ENCODE measurements around the gene VWA8. TPM values are rescaled to one million over a fixed set of nuclear protein-coding genes. Genes with fewer than 3 reads are reported as not detected.

The VWA8 gene
- total RNA-seq, 1 donor from 2014 or later: 17.6 TPM

DNA sequence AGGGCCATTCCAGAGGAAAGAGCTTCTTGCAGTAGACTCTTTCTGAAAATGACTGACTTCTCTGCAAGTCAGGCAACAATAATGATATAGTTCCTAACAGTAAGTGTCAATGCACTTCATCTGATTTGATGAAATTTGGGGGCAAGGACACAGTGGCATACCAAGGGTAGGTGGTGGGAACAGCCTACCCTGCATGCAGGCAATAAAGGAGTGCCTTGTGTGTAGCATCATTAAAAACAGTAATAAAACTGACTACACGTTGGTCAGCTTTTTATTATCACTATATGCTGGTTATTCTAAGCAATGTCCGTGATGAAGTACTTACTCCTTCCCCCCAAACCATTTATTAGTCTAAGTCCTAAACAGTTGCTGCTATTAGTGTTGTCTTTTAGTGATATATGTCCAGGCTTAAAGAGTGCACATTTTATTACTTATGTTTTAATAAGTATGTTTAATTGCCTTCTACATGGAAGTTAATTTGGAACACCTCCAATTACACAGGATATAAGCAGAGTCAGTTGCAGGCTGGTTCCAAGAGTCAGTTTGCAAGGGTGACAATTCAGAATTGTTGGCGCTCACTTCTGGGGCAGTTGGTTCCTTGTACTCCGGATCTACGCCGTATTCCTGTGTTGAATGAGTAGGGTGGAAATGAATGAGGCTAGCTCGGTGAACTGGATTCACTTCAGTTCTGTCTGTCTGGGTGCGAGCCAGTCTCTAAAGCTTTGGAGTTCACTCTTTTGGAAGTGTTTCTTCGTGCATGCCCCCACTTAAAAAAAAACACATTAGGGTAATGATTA, 419.6 kb downstream of the VWA8 start:
- intact Hi-C loops (cut with micrococcal nuclease): loop anchor here (2.0 kb wide), 1 partner anchor 77 kb away; no protein-coding TSS in a partner anchor

DNA sequence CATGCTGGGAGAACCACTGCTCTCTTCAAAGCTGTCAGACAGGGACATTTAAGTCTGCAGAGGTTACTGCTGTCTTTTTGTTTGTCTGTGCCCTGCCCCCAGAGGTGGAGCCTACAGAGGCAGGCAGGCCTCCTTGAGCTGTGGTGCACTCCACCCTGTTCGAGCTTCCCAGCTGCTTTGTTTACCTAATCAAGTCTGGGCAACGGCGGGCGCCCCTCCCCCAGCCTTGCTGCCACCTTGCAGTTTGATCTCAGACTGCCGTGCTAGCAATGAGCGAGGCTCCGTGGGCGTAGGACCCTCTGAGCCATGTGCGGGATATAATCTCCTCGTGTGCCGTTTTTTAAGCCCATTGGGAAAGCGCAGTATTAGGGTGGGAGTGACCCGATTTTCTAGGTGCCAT, 420.7 kb downstream of the VWA8 start:
- intact Hi-C loops (cut with micrococcal nuclease): loop anchor here (2.0 kb wide), 1 partner anchor 75 kb away; no protein-coding TSS in a partner anchor

DNA sequence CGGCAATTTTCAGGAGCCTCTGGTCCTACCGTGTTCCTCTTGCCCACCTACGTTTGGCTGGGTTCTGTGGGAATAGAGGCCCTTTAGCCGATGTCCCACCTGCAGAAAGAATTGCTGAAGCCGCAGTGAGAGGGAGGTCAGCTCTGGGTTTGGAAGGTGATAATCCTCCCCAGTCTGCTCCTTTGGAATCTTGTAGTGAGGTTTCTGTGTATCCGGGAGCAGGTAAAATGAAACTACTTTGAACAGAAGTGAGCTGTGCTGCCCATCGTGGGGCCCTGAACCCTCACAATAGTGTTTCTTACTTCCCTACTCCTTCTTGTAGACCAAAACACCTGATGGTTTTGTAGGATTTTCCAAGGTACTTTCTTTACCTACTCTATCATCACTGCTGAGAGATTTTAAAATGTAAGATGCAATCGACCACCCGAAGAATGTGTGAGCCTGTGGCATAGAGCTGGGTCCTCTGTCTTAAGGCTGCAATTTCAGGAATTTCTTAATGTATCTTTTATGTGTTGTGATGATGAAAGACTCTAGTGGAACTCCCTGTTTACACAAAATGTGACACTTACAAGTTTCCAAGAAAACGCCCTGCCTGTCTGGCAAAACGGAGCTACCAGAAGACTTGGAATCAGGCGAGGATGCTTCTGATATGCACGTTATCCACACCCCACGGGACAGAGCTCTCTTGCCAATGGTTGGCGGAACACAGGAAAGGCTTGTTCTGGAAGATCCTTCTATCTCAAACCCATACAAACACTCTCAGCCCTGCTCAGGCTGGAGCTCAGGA, 427.4 kb downstream of the VWA8 start:
- intact Hi-C loops (cut with micrococcal nuclease): no loop called here

DNA sequence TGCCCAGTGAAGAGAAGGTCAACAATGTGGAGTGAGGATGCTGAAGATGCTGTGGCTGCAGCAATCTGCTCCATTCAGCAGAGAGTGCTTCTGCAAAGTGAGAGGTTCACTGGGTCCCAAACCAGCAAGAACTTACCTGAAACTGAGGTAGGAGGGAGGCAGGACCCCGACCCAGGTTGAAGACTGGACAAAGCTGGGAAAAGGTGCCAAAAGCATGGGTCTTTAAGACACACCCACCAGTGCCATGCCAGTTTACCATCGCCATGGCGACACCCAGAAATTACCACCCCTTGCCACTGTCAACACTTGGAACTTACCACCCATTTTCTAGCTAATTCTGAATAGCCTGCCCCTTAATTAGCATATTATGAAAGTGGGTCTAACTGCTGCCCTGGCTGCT, 432.9 kb downstream of the VWA8 start:
- intact Hi-C loops (cut with micrococcal nuclease): no loop called here

DNA sequence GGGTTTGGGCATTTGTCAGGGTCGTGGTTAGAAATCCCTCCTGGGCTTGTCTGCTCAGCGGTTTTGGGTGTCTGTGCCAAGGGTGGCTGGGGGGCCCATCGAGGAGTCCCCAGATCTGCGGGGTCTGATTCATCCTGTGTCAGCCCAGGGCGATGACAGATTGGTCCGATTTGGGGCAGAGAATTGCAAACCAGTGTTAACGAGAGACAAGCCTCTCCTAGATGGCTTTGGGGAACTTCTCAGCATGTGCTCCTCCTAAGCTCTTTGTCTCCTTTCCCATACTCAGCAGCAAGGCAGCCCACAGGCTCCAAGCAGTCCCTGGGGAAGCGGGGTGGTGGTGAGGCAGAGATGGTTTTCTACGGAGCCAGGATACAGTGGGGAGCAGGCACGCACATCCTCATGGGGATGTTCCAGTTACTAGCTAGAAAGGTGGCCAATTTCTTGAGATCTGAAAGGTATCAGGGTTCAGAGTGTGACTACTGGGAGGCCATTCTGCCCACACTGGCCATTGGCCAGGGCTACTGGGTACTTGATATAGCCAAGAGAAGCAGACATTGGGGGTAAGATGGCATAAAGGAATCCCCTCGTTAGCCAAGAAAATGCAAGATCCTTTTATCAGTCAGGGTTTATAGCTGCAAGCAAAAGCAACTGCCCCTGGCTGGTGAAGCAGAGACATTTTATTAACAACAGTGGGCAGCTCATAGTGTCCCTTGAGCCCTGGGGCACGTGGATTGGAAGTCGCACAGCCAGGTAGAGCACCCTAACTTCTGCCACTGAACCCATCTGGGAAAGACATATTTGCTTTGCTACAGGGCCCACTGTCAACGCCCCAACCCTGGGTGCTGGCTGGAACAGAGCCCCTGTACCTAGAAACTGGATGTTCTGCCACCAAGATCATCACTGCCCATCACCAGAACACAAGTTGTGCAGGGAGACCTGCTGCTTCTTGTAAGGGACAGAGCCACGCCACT, 440.0 kb downstream of the VWA8 start:
- intact Hi-C loops (cut with micrococcal nuclease): no loop called here

DNA sequence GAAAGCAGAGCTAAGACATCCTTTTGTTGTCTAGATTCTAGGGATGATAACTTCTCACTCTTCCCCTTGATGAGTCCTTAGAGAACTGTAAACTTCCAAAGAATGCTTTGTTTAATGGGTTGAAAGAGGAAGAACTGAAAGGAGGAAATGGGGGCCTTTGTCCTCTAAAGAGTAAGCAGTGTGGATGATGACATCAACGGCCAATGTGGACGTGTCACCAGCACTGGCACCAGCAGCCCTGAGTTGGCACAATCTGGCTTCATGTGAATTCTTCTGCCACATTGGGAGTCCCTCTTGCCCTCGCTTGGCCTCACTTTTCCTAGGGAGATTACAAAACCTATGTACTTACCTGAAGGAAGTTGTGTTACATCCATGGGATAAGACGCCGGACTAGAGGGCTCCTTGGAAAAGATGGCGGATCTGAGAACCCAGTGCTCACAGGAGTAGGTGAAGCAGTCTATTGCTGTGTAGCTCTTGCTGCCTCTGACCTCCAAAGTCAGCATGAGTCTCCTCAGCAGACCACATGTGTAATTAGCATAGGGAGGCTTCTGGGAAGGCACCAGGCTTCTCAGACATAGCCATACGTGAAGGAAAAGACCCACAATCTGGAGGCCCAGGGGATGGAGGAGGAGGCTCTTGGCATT, 440.8 kb downstream of the VWA8 start:
- intact Hi-C loops (cut with micrococcal nuclease): no loop called here

Other genes with a start within 250 kb of the VWA8 start
- gene DGKH, start 87.5 kb upstream of the VWA8 start, total RNA-seq: 15.9 and 16.3 TPM in 2 replicates